A549 (cell line): Measurements from ENCODE around the gene DTD1. TPM values are rescaled to one million over a fixed set of nuclear protein-coding genes. Genes with fewer than 3 reads are reported as not detected.
A peak's percentile ranks its signal among the peaks of the same experiment; 100 is the strongest.

Source experiments
- ATAC-seq, 2 experiments: fragments of 200-7000 bp in 1 of 2; fragments of >200 bp in 1 of 2; cut with Nextera tagmentation in 1 of 2; cut with Tn5 transposase in 1 of 2; 3 replicates each; pipeline versions ENCODE4 v1.8.0 to v1.9.1; 2018 to 2020; ENCODE audit warnings: mild to moderate bottlenecking in 1 of 2, moderate library complexity in 1 of 2
- CTCF ChIA-PET: fragments of 300-600 bp; sonication (Branson Sonifier 250); formaldehyde crosslinking; extraction: SDS; loops from one replicate; lab custom pipeline; 2021; ENCODE audit warnings: antibody characterized with exemption, inconsistent platforms; lab: Yijun Ruan, JAX
- POLR2A ChIA-PET: fragments of 350-600 bp; formaldehyde crosslinking; extraction: SDS; loops from one replicate; lab custom pipeline; 2021; ENCODE audit warnings: antibody characterized with exemption, inconsistent platforms; lab: Yijun Ruan, JAX
- DNase-seq, 2 experiments: peaks; one replicate each; pipeline versions ENCODE4 v3.0.0 to v3.0.0-alpha.2; 2011 to 2016; ENCODE audit warnings: low read depth in 1 of 2, low spot score in 1 of 2
- FAIRE-seq: peaks from 2 replicates; lab custom pipeline; 2011; peaks lifted over from hg19 to GRCh38; lab: Jason Lieb, UNC
- H3K27ac ChIP-seq, 2 experiments: fragments of >200 bp; sonication (Bioruptor Twin); formaldehyde crosslinking; 3 replicates each; pipeline ENCODE4 v1.5.1; 2016 to 2017
- H3K4me1 ChIP-seq: fragments of >200 bp; sonication (Bioruptor Twin); formaldehyde crosslinking; 3 replicates; pipeline ENCODE4 v1.6.1; 2016
- H3K4me2 ChIP-seq: fragments of >200 bp; sonication (Bioruptor Twin); formaldehyde crosslinking; 3 replicates; pipeline ENCODE4 v1.6.1; 2016
- H3K4me3 ChIP-seq: fragments of >200 bp; sonication (Bioruptor Twin); formaldehyde crosslinking; 3 replicates; pipeline ENCODE4 v1.5.1; 2016
- H3K9me3 ChIP-seq: fragments of >200 bp; sonication (Bioruptor Twin); formaldehyde crosslinking; 3 replicates; pipeline ENCODE4 v1.6.1; 2016
- CBX2 ChIP-seq: fragments of 200-600 bp; sonication (generic); IDR thresholded peaks from 2 replicates; pipeline ENCODE4 v1.6.1; 2016; ENCODE audit warnings: low read depth, mild to moderate bottlenecking, borderline replicate concordance
- CBX8 ChIP-seq: fragments of 200-600 bp; sonication (generic); IDR thresholded peaks from 2 replicates; pipeline ENCODE4 v1.6.1; 2016
- CHD2 ChIP-seq: fragments of 150-350 bp; IDR thresholded peaks from 2 replicates; pipeline ENCODE4 v1.6.1; 2014; ENCODE audit warnings: low read length; ENCODE audit not compliant: partially characterized antibody
- EHMT2 ChIP-seq: fragments of 200-600 bp; sonication (generic); IDR thresholded peaks from 2 replicates; pipeline ENCODE4 v1.6.1; 2016; ENCODE audit warnings: antibody characterized with exemption, low read depth, mild to moderate bottlenecking, moderate library complexity
- FOSB ChIP-seq: fragments of 250-450 bp; sonication (Bioruptor Pico); IDR thresholded peaks from 2 replicates; pipeline ENCODE4 v1.5.0; 2020; ENCODE audit warnings: mild to moderate bottlenecking, moderate library complexity
- FOSL2 ChIP-seq, 2 experiments: fragments of 450-650 bp in 1 of 2; fragments of >200 bp in 1 of 2; sonication (Bioruptor Twin) in 1 of 2; formaldehyde crosslinking; IDR thresholded peaks; 2 replicates each; pipeline versions ENCODE4 v1.5.0 to v1.6.1; 2016 to 2020; ENCODE audit warnings: mild to moderate bottlenecking in 1 of 2, moderate library complexity in 1 of 2
- FOXS1 ChIP-seq: fragments of 250-450 bp; sonication (Bioruptor Pico); IDR thresholded peaks from 2 replicates; pipeline ENCODE4 v1.5.0; 2020; ENCODE audit warnings: mild to moderate bottlenecking, moderate library complexity
- GATA3 ChIP-seq: IDR thresholded peaks from 2 replicates; pipeline ENCODE4 v1.6.1; 2012; ENCODE audit warnings: borderline replicate concordance
- HOXA7 ChIP-seq: fragments of 250-450 bp; sonication (Bioruptor Pico); IDR thresholded peaks from 2 replicates; pipeline ENCODE4 v1.5.0; 2020; ENCODE audit warnings: mild to moderate bottlenecking, moderate library complexity
- KDM5A ChIP-seq: fragments of 200-600 bp; sonication (generic); IDR thresholded peaks from 2 replicates; pipeline ENCODE4 v1.6.1; 2016; ENCODE audit warnings: antibody characterized with exemption, mild to moderate bottlenecking
- MYC ChIP-seq: IDR thresholded peaks from 2 replicates; pipeline ENCODE4 v1.6.1; 2012; ENCODE audit warnings: mild to moderate bottlenecking, inconsistent platforms, low read length, improper control_type of control experiment, borderline replicate concordance
- NR3C1 ChIP-seq: fragments of >200 bp; sonication (Bioruptor Twin); formaldehyde crosslinking; IDR thresholded peaks from 3 replicates; pipeline ENCODE4 v1.6.1; 2017
- PBX3 ChIP-seq: IDR thresholded peaks from 2 replicates; pipeline ENCODE4 v1.6.1; 2012
- PHF8 ChIP-seq: fragments of 200-600 bp; sonication (generic); IDR thresholded peaks from 2 replicates; pipeline ENCODE4 v1.6.1; 2016; ENCODE audit warnings: low read depth, mild to moderate bottlenecking, antibody characterized with exemption, moderate library complexity, borderline replicate concordance
- POLR2AphosphoS2 ChIP-seq: conservative IDR thresholded peaks from 2 replicates; pipeline ENCODE4 v1.6.1; 2012; ENCODE audit warnings: low read length, improper control_type of control experiment, inconsistent platforms
- RAD21 ChIP-seq, 2 experiments: fragments of >200 bp in 1 of 2; sonication (Bioruptor Twin) in 1 of 2; formaldehyde crosslinking in 1 of 2; IDR thresholded peaks in 1 of 2; conservative IDR thresholded peaks in 1 of 2; 2 replicates in 1 of 2; 3 replicates in 1 of 2; pipeline ENCODE4 v1.6.1; 2012 to 2018; ENCODE audit warnings: inconsistent platforms in 1 of 2
- RCOR1 ChIP-seq: fragments of 150-350 bp; IDR thresholded peaks from 2 replicates; pipeline ENCODE4 v1.6.1; 2014; ENCODE audit warnings: antibody characterized with exemption, low read length, low read depth
- RFX5 ChIP-seq: fragments of 450-650 bp; IDR thresholded peaks from 2 replicates; pipeline ENCODE4 v1.7.1; 2014; ENCODE audit warnings: antibody characterized with exemption, mild to moderate bottlenecking, moderate library complexity
- SMC3 ChIP-seq: fragments of >200 bp; sonication (Bioruptor Twin); formaldehyde crosslinking; IDR thresholded peaks from 3 replicates; pipeline ENCODE4 v1.6.1; 2018; ENCODE audit warnings: inconsistent platforms
- ZC3H11A ChIP-seq: fragments of 450-650 bp; IDR thresholded peaks from 2 replicates; pipeline ENCODE4 v1.6.1; 2014; ENCODE audit warnings: antibody characterized with exemption, mild to moderate bottlenecking
- ZFP36 ChIP-seq: fragments of 450-650 bp; IDR thresholded peaks from 2 replicates; pipeline ENCODE4 v1.6.1; 2014; ENCODE audit warnings: borderline replicate concordance; ENCODE audit not compliant: partially characterized antibody
- ZNF302 ChIP-seq: fragments of 250-450 bp; sonication (Bioruptor Pico); IDR thresholded peaks from 2 replicates; pipeline ENCODE4 v1.9.0; 2021; ENCODE audit warnings: inconsistent platforms, mild to moderate bottlenecking, moderate library complexity
- ZSCAN20 ChIP-seq: fragments of 250-450 bp; sonication (Bioruptor Pico); IDR thresholded peaks from 2 replicates; pipeline ENCODE4 v1.8.0; 2022; ENCODE audit warnings: mild to moderate bottlenecking, moderate library complexity
- WGBS: methylation state at CpG from one replicate; pipeline ENCODE4 v1.1.6; 2017; ENCODE audit errors: missing lambda C conversion rate; 5-methylcytosine and 5-hydroxymethylcytosine counted together
- polyA plus RNA-seq, 4 experiments: library from polyadenylated mRNA; depleted of rRNA in 3 of 4; stranded (reverse); fragments of >200 nt; fragmentation: RNase III in 1 of 4; extraction: RNeasy Plus Mini Kit Qiagen cat#74134 plus additional on column Dnase treatment in 1 of 4; gene quantifications; 2 replicates in 3 of 4; 3 replicates in 1 of 4; pipeline ENCODE4 v1.2.3, GENCODE V29; 2011 to 2017
- TF ChIP-seq, protein P1 (sequence below): fragments of >200 bp; sonication (Bioruptor Twin); formaldehyde crosslinking; IDR thresholded peaks from 3 replicates; pipeline ENCODE4 v1.5.1; 2016
- TF ChIP-seq, protein P2 (sequence below): IDR thresholded peaks from 2 replicates; pipeline ENCODE4 v1.6.1; 2012
- TF ChIP-seq, protein P3 (sequence below): IDR thresholded peaks from 2 replicates; pipeline ENCODE4 v1.6.1; 2012; ENCODE audit warnings: low read depth, borderline replicate concordance

Gene DTD1
- polyA plus RNA-seq, 2 of the 4 experiments (the other 2 are of a cell fraction), result 72.8 to 99.3 TPM

DNA sequence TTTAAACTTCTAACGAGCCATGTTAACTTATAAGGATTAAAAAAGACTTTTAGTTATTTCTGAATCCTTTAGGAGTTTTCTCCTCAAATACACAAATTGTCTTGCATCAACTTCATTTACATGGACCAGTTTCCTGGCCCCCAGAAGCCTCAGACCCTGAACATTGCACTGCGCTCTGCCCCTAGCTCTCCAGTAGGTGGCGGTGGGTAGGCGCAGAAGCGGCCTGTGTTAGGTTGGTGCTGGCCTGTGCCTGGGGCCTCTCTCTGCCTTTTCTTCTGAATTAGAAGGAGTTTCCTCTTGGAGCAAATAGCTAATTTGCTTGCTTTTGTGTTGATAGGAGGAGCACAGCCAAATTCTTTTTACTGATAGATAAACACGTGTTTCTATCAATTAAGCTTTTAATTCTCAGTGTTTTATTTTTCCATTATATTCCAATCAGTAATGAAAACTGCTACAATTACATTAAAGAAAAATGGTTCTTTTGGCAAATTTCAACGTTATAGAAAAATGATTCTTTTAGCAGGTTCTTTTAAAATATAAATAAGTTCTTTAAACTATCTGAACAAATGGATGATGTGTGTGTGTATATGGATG is 44.4 kb downstream of the DTD1 start (continued):
- TF ChIP-seq, protein P1, sequence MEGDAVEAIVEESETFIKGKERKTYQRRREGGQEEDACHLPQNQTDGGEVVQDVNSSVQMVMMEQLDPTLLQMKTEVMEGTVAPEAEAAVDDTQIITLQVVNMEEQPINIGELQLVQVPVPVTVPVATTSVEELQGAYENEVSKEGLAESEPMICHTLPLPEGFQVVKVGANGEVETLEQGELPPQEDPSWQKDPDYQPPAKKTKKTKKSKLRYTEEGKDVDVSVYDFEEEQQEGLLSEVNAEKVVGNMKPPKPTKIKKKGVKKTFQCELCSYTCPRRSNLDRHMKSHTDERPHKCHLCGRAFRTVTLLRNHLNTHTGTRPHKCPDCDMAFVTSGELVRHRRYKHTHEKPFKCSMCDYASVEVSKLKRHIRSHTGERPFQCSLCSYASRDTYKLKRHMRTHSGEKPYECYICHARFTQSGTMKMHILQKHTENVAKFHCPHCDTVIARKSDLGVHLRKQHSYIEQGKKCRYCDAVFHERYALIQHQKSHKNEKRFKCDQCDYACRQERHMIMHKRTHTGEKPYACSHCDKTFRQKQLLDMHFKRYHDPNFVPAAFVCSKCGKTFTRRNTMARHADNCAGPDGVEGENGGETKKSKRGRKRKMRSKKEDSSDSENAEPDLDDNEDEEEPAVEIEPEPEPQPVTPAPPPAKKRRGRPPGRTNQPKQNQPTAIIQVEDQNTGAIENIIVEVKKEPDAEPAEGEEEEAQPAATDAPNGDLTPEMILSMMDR, result peak; percentile 94
- no peak for TF ChIP-seq ZNF302 (CRISPR knock-in tag)
- no peak for TF ChIP-seq ZC3H11A
- peak; percentile 94 to 98 for TF ChIP-seq RAD21 (conservative IDR thresholded peaks at IDR 0.05 in 1 of 2, IDR thresholded peaks at IDR 0.05 in 1 of 2)
- TF ChIP-seq ZSCAN20, result no peak
- TF ChIP-seq CBX8, result no peak
- TF ChIP-seq FOXS1 (CRISPR knock-in tag), result no peak
- TF ChIP-seq RFX5, result no peak
- no peak for TF ChIP-seq CHD2
- no peak for TF ChIP-seq FOSL2 (IDR thresholded peaks at IDR 0.05)
- TF ChIP-seq FOSL2 (CRISPR knock-in tag; IDR thresholded peaks at IDR 0.05), result no peak
- no peak for TF ChIP-seq POLR2AphosphoS2
- no peak for TF ChIP-seq FOSB
- TF ChIP-seq, all 56 proteins: peak for 4

DNA sequence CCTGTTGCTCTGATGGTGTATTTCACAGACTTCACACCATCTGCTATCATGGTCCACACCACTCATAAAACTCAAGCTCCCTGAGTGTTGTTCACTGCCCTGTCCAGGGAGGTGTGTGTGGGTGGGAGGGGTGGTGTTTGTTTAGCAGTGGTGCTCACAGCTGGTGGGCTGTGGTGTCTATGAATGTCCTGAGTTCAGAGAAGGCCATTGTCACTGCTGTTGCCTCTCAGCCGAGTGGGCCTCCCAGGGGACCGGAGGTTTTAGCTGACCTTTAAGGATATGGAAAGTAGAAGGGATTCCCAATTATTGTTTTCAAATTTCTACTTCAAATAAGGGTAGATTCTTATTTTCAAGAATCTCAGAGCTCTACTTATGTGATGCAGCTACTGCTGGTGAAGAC is 45.6 kb downstream of the DTD1 start:
- WGBS, result 88% methylated on average over 2 of the region's 2 CpGs
- no peak overlapping the region for H3K27ac ChIP-seq
- ChIA-PET CTCF (interaction anchor here (0.6 to 2.8 kb wide), 13 partner anchors 11 to 1961 kb away, joined by 3 to 20 read pairs (median 3); no protein-coding TSS in a partner anchor), POLR2A (no interaction called here)
- H3K4me1 ChIP-seq, result no peaks in the 10 kb centered on the region
- no peak for DNase-seq
- FAIRE-seq, result no peak
- no peak; a peak in 1 of 6 replicates for ATAC-seq
- H3K4me2 ChIP-seq, result no peak overlapping the region
- no peaks in the 10 kb centered on the region for H3K9me3 ChIP-seq
- H3K4me3 ChIP-seq, result no peak overlapping the region
- TF ChIP-seq FOXS1 (CRISPR knock-in tag) (no peak), HOXA7 (CRISPR knock-in tag) (no peak), PBX3 (no peak), RFX5 (no peak), PHF8 (no peak), GATA3 (no peak), RCOR1 (no peak), ZFP36 (no peak), SMC3 (no peak), KDM5A (no peak), NR3C1 (no peak), CHD2 (no peak), EHMT2 (no peak), CBX2 (no peak), MYC (no peak)
- TF ChIP-seq, protein P2, sequence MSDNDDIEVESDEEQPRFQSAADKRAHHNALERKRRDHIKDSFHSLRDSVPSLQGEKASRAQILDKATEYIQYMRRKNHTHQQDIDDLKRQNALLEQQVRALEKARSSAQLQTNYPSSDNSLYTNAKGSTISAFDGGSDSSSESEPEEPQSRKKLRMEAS, result no peak
- TF ChIP-seq, protein P3, sequence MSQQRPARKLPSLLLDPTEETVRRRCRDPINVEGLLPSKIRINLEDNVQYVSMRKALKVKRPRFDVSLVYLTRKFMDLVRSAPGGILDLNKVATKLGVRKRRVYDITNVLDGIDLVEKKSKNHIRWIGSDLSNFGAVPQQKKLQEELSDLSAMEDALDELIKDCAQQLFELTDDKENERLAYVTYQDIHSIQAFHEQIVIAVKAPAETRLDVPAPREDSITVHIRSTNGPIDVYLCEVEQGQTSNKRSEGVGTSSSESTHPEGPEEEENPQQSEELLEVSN, result no peak
- TF ChIP-seq, protein P1, result no peak
